K562 (cell line): ENCODE data around the gene ENTPD6. TPM values are rescaled to one million over a fixed set of nuclear protein-coding genes. Genes with fewer than 3 reads are reported as not detected.
A peak's percentile ranks its signal among the peaks of the same experiment; 100 is the strongest.

Experiments
- MAX ChIP-seq: sonication (generic); formaldehyde crosslinking; IDR thresholded peaks from 2 replicates; pipeline ENCODE4 v1.9.0; 2022; ENCODE audit warnings: mild to moderate bottlenecking, missing genetic modification reagents
- MGA ChIP-seq: fragments of 450-650 bp; IDR thresholded peaks from 2 replicates; pipeline ENCODE4 v1.6.1; 2016; ENCODE audit warnings: mild to moderate bottlenecking, moderate library complexity
- MYC ChIP-seq, 2 experiments: fragments of 250-450 bp in 1 of 2; sonication (Bioruptor Pico) in 1 of 2; IDR thresholded peaks; 2 replicates each; pipeline versions ENCODE4 v1.5.1 to v1.6.1; 2012 to 2021; ENCODE audit warnings: low read depth in 2 of 2, borderline replicate concordance in 1 of 2, improper control_type of control experiment in 1 of 2, low read length in 1 of 2, mild to moderate bottlenecking in 1 of 2, moderate library complexity in 1 of 2
- SPI1 ChIP-seq: IDR thresholded peaks from 2 replicates; pipeline ENCODE4 v1.6.1; 2011; ENCODE audit warnings: low read depth, low read length, control low read depth, borderline replicate concordance
- polyA plus RNA-seq, 8 experiments: library from polyadenylated mRNA; depleted of rRNA in 4 of 8; stranded (reverse) in 5 of 8; unstranded in 3 of 8; fragments of >200 nt; fragmentation: Nextera tagmentation in 2 of 8; fragmentation: Illumina TruSeq in 1 of 8; extraction: Ambion mirVana in 2 of 8; extraction: Trizol in 1 of 8; gene quantifications; 2 replicates each; pipeline versions ENCODE4 v1.2.1 to v1.2.3, GENCODE V29; 2011 to 2014; ENCODE audit warnings: inconsistent platforms in 1 of 8, missing spikeins in 1 of 8
- total RNA-seq, 7 experiments: library from RNA; depleted of rRNA in 6 of 7; stranded (reverse); fragments of >200 nt in 6 of 7; fragmentation: Illumina TruSeq in 2 of 7; extraction: Trizol in 2 of 7; gene quantifications; 2 replicates each; pipeline versions ENCODE4 v1.2.1 to v1.2.3, GENCODE V29; 2011 to 2021; ENCODE audit warnings: low replicate concordance in 1 of 7

Gene ENTPD6
- total and polyA plus RNA-seq, 9 of the 15 experiments (the other 6 are each of a cell fraction or from before 2014, with no cell fraction given): 0.82 to 36.8 (median 22.4) TPM

DNA sequence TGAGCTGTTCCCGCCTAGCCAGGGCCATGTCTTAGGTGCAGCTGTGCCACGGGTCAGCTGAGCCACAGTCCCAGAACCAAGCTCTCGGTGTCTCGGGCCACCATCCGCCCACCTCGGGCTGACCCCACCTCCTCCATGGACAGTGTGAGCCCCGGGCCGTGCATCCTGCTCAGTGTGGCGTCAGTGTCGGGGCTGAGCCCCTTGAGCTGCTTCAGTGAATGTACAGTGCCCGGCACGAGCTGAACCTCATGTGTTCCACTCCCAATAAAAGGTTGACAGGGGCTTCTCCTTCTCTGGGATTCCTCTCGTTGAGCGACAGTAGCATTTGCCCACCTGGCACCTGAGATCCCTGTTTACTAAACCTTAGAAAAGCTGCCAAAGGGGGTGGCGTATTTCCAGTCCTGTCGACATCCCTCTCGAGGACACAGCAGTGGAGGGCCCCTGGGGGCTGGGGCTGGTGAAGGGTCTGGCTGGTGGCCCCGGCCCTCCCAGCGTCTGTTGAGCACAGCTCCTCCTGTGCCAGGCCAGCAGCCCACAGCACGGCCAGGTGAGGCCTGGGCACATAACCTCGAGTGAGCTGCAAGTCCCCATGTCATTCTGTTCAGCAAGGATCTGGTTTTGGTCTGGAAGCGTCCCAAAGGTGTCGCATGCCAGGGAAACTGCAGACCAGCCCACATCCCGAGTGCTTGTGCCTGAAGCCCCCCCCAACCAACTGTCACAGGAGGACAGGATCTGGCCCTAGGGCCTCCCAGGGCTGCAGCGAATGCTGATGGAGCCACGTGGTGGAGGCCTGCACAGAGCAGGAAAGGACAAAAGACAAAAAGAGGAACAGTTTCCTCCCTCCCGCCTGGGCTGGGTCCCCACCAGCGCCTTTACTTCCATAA lies 31.2 kb downstream of the ENTPD6 start (continued):
- TF ChIP-seq MGA (peak; percentile 54; the same call in 1 of the 2 replicates), SPI1 (peak; percentile 81), MAX (CRISPR knock-in tag) (peak; percentile 47; the same call in 1 of the 2 replicates), MYC (IDR thresholded peaks at IDR 0.05; ENCODE audit: low read depth, low read length) (peak; percentile 67), MYC (CRISPR knock-in tag; IDR thresholded peaks at IDR 0.05; ENCODE audit: borderline replicate concordance, low read depth) (no peak)
